Activated T-helper 17 cell treated with anti-CD3 and anti-CD28 coated beads, Interleukin-2, amount 50 U/mL, for 72 hours (primary cell): ENCODE results near the gene MT1HL1. TPM values are rescaled to one million over a fixed set of nuclear protein-coding genes. Genes with fewer than 3 reads are reported as not detected.

ENCODE experiments used
- ATAC-seq: fragments of 150-1000 bp; cut with Tn5 transposase; replicated peaks from 2 replicates; pipeline ENCODE4 v1.10.0; 2021; ENCODE audit warnings: mild to moderate bottlenecking, moderate library complexity
- H3K27ac Mint-ChIP-seq: one replicate; pipeline ENCODE4 v1.8.0; 2022; ENCODE audit warnings: mixed read lengths
- H3K27me3 Mint-ChIP-seq: one replicate; pipeline ENCODE4 v1.8.0; 2022; ENCODE audit warnings: mixed read lengths
- H3K36me3 Mint-ChIP-seq: one replicate; pipeline ENCODE4 v1.8.0; 2022; ENCODE audit warnings: low read depth, mild to moderate bottlenecking, mixed read lengths
- H3K4me1 Mint-ChIP-seq: one replicate; pipeline ENCODE4 v1.8.0; 2022; ENCODE audit warnings: mixed read lengths
- H3K4me3 Mint-ChIP-seq: one replicate; pipeline ENCODE4 v1.8.0; 2022; ENCODE audit warnings: mild to moderate bottlenecking, mixed read lengths
- H3K9me3 Mint-ChIP-seq: one replicate; pipeline ENCODE4 v1.8.0; 2022; ENCODE audit warnings: mixed read lengths
- total RNA-seq, 2 donors: library from RNA; stranded (reverse); gene quantifications; one replicate each; pipeline ENCODE4 v1.2.3, GENCODE V29; 2022

MT1HL1 gene
- total RNA-seq: not detected

DNA sequence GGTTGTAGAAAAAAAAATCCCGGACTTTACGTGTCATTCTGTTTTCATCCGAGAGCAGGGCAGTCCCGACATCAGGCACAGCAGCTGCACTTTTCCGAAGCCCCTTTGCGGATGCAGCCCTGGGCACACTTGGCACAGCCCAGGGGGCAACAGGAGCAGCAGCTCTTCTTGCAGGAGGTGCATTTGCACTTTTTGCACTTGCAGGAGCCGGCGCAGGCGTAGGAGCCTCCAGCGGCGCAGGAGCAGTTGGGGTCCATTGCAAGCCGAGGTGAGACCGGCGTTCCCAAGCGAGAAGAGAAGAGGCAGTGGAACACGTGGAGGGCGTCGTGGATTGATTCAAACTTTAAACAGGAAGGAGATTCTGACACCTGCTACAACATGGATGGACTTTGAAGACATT lies at the start of gene MT1HL1:
TSS of gene MT1HL1 (minus strand) at position 326 of the 400 bp plus-strand sequence. CDS start at position 257, 69 bp downstream.
- no peaks in the 10 kb centered on the region for H3K36me3 Mint-ChIP-seq
- H3K9me3 Mint-ChIP-seq: peaks cover 4% of the 10 kb centered on the region
- no peak for ATAC-seq
- no peak within 1 kb of the TSS for H3K27ac Mint-ChIP-seq
- no peaks in the 10 kb centered on the region for H3K4me1 Mint-ChIP-seq
- H3K27me3 Mint-ChIP-seq: peaks cover 7% of the 10 kb centered on the region
- no peak within 1 kb of the TSS for H3K4me3 Mint-ChIP-seq

DNA sequence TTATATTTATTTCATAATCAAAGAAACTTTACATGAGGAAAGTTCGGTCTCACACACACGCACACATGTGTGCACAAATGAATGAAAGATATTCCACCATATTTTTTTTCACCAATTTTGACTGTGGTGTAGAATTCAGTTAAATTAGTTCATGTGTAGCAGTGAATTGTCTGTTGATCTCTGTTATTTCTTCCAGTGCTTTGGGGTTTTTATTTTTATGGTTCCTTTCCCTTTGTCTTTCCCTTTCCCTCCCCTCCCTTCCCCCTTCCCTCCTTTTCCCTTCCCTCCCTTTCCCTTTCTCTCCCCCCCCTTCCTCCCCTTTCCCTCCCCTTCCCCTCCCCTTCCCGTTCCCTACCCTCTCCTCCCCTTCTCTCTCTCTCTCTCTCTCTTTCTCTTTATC lies 46.7 kb upstream of the MT1HL1 start:
- no peak overlapping the region for H3K4me3 Mint-ChIP-seq

DNA sequence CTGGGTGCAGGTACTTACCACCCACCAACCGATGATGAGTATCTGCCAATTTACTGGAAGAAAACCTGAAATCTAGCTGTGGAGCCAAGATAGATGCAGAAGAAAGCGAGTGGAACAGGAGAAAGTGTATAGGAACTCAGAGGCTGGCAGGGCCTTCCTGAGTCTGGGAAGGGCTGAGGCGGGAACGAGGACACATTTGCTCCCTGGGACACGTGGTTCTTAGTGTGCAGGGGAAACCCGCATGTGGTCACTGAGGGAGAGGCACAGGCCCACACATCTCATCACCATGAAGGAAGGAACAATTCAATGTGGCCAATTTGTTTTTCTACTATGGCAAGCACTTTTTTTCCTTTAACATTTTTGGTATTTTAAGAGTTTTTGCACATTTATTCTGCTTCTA lies 45.9 kb upstream of the MT1HL1 start:
- Mint-ChIP-seq H3K27me3 (peaks cover 27% of the 10 kb centered on the region), H3K4me3 (no peak overlapping the region), H3K36me3 (no peaks in the 10 kb centered on the region), H3K9me3 (no peaks in the 10 kb centered on the region), H3K4me1 (no peaks in the 10 kb centered on the region), H3K27ac (no peak overlapping the region)
- ATAC-seq: no peak

More for the DNA sequence above, 46.7 kb upstream of the MT1HL1 start:
- peaks cover 29% of the 10 kb centered on the region for H3K27me3 Mint-ChIP-seq
- no peaks in the 10 kb centered on the region for H3K9me3 Mint-ChIP-seq
- no peaks in the 10 kb centered on the region for H3K36me3 Mint-ChIP-seq
- H3K27ac Mint-ChIP-seq: no peak overlapping the region
- H3K4me1 Mint-ChIP-seq: no peaks in the 10 kb centered on the region
- no peak for ATAC-seq

DNA sequence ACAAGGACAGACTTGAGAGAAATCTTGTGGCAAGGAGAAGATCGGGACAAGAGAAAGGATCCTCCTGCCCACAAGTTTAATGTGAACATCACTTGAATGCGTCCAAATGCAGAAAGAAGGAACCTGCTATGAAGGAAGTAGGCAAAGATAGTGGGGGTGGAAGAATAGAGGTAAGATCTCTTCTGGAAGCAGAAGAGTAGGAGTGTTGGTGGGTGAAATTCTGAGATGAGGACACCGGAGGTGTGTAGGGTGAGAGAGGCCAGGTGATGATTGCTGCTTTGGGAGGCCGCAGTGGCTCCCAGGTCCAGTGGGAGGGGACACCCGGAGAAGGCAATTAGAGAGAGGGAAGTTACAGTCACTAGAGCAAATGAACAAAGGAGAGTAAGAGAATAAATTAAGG lies 44.6 kb upstream of the MT1HL1 start:
- no peak for ATAC-seq
- Mint-ChIP-seq H3K36me3 (no peaks in the 10 kb centered on the region), H3K27ac (no peak overlapping the region), H3K9me3 (no peaks in the 10 kb centered on the region), H3K27me3 (peaks cover 26% of the 10 kb centered on the region), H3K4me1 (no peaks in the 10 kb centered on the region), H3K4me3 (no peak overlapping the region)

DNA sequence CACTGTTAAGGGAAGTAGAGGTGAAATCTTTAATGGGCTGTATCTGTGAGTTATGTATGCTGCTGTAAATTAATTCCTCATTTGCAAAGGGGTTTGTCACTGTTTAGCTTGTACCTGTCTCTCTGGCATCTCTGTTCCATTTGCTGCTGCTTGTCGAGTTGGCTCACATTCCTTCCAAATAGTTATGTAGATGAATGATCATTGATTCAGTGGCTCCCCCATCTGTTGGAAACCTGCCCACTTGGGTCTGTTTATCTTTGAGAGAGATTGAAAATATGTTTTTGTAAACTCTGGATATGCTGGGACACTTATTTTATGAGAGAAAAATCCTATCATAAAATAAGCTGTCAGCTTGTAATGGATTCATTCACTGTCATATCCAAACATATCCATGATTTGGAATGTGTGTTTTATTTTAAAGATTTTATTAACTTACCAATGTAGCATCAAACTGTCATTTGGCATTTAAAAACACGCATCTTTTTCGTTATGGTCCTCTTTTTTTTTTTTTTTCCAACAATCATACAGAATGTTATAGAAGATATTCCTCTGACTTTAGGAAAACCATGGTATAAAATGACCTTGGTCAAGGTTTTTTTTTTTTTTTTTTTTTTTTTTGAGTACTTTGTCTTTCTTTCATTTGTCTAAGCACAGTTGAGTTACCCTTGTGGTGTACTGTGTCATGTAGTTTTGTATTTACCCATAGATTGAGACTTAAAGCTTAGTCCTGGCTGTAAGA lies 41.2 kb upstream of the MT1HL1 start:
- Mint-ChIP-seq H3K4me3 (no peak overlapping the region), H3K4me1 (peaks cover 5% of the 10 kb centered on the region), H3K9me3 (no peaks in the 10 kb centered on the region), H3K27ac (no peak overlapping the region), H3K36me3 (no peaks in the 10 kb centered on the region), H3K27me3 (peaks cover 37% of the 10 kb centered on the region)
- ATAC-seq: no peak

DNA sequence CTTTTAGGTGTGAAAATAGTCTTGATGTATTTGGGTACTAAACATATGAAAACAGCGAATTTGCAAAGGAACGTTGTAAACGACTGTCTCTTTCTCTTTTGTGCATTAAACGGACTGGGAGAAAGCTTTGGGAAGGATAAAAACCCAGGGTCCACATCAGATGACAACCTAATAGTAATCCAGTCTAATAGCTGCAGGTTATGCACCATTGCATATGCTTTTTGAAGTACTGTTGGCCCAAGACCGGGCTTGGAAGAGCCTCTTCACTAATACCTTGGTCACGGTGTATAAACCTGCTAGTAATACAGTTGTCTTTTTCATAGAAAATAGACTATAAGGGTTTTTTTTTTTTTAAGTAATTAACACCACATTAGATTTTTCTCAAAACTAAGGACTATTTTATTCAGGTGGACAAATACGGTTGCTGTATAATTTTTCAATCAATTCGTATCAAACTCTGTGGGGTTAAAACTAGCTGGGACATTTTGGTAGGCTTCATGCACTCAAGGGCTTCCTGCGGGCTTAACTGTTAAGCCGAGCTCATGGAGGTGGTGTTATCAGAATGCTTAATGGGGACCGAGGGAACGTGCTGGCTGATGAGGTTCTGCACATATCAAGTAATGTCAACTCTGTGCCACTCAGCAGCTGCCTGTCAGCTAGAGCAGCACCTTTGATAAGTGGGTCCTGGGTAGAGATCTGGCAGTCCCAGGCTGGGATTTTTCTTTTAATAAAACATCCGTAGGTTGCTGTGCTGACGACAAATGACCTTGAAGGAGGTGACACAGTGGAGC lies 39.8 kb upstream of the MT1HL1 start:
- Mint-ChIP-seq H3K27ac (no peak overlapping the region), H3K27me3 (peaks cover 36% of the 10 kb centered on the region), H3K36me3 (no peaks in the 10 kb centered on the region), H3K9me3 (no peaks in the 10 kb centered on the region), H3K4me1 (peaks cover 5% of the 10 kb centered on the region), H3K4me3 (no peak overlapping the region)
- no peak for ATAC-seq

DNA sequence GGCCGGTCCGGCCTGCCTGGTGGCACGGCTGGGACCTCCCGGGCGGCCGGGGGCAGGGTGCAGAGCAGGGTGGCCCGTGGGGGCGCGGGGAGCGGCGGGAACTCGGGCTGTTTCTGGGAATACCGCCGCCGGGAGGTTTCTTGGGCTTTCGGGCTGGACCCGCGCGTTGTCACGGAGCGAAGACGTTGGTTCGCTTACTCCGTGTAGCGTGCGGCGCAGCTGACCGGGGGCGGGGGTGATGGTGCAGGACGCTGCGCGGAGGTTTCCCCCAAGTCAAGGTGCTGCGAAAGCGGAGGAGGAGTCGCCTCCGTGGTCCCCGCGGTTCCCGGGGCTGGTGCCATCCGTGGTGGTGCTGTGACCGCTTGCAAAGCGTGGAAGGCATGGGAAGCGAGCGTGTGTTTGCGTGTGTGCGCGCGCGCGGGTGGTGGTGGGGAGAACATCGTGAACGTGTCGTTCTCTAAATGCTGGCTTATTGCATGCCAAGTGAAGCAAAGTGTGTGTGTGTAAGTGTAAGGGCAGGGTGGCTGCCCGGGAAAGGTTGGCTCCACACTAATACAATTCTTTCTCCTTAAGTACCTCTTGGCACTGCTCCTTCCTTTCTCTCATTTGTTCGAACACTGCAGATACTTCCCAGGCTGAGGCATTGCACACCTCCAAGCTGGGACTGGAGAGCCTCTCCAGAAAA lies 38.8 kb upstream of the MT1HL1 start:
- Mint-ChIP-seq H3K36me3 (no peaks in the 10 kb centered on the region), H3K4me3 (no peak overlapping the region), H3K27me3 (peaks cover 36% of the 10 kb centered on the region), H3K27ac (no peak overlapping the region), H3K9me3 (no peaks in the 10 kb centered on the region), H3K4me1 (peaks cover 5% of the 10 kb centered on the region)
- ATAC-seq: no peak

DNA sequence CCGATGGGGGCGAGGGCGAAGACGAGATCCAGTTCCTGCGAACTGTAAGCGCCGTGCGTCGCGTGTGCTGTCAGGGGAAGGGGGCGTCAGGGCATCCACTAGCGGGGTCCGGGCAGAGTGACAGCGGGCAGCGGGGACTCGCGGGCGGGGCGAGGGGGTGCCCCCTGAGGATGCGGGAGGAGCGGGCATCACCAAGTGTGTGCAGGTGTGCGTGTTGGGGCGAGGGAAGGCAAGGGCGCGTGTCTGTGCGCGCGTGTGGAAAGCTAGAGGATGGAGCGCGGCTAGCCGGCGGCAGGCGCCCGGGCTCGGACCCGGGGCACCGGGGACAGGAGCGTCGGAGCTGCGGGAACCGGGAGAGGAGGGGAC lies 38.3 kb upstream of the MT1HL1 start:
- Mint-ChIP-seq H3K4me3 (no peak overlapping the region), H3K4me1 (peaks cover 5% of the 10 kb centered on the region), H3K36me3 (no peaks in the 10 kb centered on the region), H3K9me3 (no peaks in the 10 kb centered on the region), H3K27me3 (peaks cover 36% of the 10 kb centered on the region), H3K27ac (no peak overlapping the region)
- no peak for ATAC-seq

DNA sequence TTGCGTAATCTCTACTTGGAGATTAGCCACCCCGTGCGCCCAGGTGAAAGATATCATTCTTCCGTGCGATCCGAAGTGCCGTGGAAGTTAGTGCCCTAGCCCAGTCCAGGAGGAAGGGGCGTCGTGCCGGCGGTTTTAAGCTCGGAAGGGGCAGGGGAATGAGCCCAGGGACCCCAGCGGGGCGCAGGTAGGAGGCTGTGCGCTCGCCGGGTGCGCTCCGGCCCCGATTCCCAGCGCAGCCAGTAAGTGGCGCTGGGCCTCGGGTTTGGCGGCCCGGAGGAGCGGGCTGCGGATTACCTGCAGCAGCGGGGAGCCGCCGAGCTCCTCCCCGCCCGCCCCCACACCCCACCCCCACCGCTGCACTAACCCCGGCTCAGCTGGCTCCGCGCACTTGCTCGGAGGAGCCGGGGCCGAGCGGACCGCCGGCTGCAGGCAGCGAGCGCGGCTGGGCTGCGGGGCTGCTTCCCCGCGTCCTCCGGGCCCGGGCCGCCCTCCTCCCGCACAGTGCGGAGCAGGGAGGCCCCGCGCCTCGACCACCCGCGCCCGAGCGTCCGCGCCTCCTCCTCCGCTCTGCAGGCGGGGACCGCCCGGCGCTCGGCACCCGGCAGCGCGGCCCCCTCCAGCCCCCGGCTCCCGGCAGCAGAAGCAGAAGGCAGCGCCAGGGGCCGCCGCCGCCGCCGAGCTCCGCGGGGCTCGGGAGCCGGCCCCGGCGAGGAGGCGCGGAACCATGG lies 37.7 kb upstream of the MT1HL1 start, which contains the start of gene RYR2:
TSS of gene RYR2 (plus strand) at position 390 of the 731 bp plus-strand sequence. CDS start at position 728, 338 bp downstream.
- peaks cover 5% of the 10 kb centered on the region for H3K4me1 Mint-ChIP-seq
- peak within 1 kb of the TSS; percentile 32 for H3K4me3 Mint-ChIP-seq
- ATAC-seq: no peak
- H3K27me3 Mint-ChIP-seq: peaks cover 36% of the 10 kb centered on the region
- no peaks in the 10 kb centered on the region for H3K9me3 Mint-ChIP-seq
- H3K27ac Mint-ChIP-seq: no peak within 1 kb of the TSS
- no peaks in the 10 kb centered on the region for H3K36me3 Mint-ChIP-seq

DNA sequence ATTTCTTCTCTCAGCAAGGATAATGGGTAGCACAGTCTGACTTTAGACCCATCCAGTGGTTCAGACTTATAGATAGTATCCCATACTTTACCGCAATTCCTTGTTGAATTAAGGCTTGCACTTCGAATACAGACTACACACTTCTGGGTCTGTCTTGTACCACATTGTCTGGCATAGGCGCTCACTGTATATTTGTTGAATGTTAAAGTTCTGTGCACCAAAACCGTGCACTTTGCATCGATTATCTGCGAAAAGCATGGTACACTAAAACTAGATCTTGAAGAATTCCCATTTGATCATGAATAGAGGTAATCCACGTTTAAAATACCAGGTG lies 37.2 kb upstream of the MT1HL1 start:
- Mint-ChIP-seq H3K27me3 (peaks cover 36% of the 10 kb centered on the region), H3K36me3 (no peaks in the 10 kb centered on the region), H3K9me3 (no peaks in the 10 kb centered on the region), H3K4me3 (peak overlapping the region; percentile 32), H3K4me1 (peaks cover 5% of the 10 kb centered on the region), H3K27ac (no peak overlapping the region)
- no peak for ATAC-seq

DNA sequence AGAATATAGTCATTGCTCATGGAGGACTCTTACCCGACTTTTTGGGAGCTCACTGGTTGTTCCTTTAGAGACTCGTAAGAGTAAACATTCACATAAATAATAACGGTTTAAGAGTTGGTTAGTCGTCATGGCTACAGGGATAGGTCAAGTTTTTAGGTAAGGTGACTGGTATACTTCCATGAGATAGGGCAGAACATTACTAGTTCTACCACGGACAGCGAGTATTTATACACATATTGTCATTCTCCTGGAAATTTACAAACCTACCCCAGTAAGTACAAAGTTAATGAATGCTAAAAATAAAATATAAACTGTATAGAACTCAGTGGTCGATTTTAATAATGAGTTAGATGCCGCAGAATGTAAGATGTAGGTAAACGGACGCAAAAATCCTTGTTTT lies 36.6 kb upstream of the MT1HL1 start:
- H3K27ac Mint-ChIP-seq: no peak overlapping the region
- no peaks in the 10 kb centered on the region for H3K36me3 Mint-ChIP-seq
- no peak overlapping the region for H3K4me3 Mint-ChIP-seq
- peaks cover 5% of the 10 kb centered on the region for H3K4me1 Mint-ChIP-seq
- no peak for ATAC-seq
- peaks cover 36% of the 10 kb centered on the region for H3K27me3 Mint-ChIP-seq
- H3K9me3 Mint-ChIP-seq: no peaks in the 10 kb centered on the region

DNA sequence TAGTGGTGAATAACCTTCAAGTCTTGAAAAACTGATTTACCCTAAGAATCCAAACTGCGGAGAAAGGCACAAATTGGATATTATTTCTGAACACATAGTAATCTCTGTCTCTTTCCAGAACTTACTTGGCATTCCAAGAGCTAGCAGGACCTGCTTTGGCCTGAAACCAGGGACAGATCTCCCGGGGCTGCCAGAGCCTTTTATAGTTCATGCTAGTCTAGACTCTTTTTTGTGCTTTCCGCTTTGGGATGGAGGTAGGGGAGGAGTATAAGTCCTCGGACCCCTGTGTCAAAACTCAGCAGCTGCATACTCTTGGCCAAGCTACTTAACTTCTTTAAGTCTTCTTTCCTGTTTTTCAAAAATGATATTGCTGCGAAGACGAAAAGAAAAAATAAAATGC lies 34.0 kb upstream of the MT1HL1 start:
- Mint-ChIP-seq H3K27ac (no peak overlapping the region), H3K4me3 (no peak overlapping the region), H3K27me3 (peaks cover 23% of the 10 kb centered on the region), H3K36me3 (no peaks in the 10 kb centered on the region), H3K9me3 (no peaks in the 10 kb centered on the region), H3K4me1 (no peaks in the 10 kb centered on the region)
- no peak for ATAC-seq

DNA sequence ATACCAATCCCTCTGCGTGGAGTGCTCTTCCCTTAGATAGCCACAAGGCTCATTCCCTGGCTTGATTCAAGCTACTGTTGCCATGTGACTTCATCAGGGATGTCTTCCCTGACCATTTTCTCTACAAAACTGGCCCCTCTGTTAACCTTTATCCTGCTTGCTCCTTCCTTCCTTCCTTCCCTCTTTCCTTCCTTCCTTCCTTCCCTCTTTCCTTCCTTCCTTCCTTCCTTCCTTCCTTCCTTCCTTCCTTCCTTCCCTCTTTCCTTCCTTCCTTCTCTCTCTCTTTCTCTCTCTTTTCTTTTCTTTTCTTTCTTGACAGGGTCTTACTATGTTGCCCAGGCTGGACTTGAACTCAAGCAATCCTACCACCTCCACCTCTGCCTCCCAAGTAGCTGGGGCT lies 31.5 kb upstream of the MT1HL1 start:
- Mint-ChIP-seq H3K27me3 (peaks cover 21% of the 10 kb centered on the region), H3K36me3 (no peaks in the 10 kb centered on the region), H3K4me3 (no peak overlapping the region), H3K9me3 (no peaks in the 10 kb centered on the region), H3K4me1 (no peaks in the 10 kb centered on the region), H3K27ac (no peak overlapping the region)
- ATAC-seq: no peak

DNA sequence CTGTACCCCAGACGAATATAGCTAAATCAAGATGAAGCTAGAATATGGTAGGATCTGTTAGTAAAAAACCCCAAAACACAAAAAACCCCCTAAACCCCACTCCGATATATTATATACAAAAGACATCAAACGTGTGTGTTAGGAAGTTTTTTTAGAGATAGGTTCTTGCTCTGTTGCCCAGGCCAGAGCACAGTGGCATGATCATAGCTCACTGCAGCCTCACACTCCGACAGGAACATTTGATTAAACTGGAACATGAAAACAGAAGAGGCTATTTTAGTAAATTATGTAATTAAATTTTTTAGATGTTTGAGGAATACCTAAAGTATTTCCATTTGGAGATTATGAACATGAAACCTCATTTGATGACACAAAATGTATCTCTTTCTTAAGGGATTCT lies 29.6 kb upstream of the MT1HL1 start:
- H3K4me3 Mint-ChIP-seq: no peak overlapping the region

More for the DNA sequence above, 29.6 kb upstream of the MT1HL1 start:
- no peak for ATAC-seq
- peaks cover 28% of the 10 kb centered on the region for H3K27me3 Mint-ChIP-seq
- H3K4me1 Mint-ChIP-seq: peaks cover 4% of the 10 kb centered on the region
- peaks cover 6% of the 10 kb centered on the region for H3K9me3 Mint-ChIP-seq
- no peak overlapping the region for H3K27ac Mint-ChIP-seq
- no peaks in the 10 kb centered on the region for H3K36me3 Mint-ChIP-seq
